ENCODE measurements around the gene FAM120B.
A peak's percentile ranks its signal among the peaks of the same experiment; 100 is the strongest.

The FAM120B gene

GRCh38 chr6:170286246-170286933 lies 20.2 kb upstream of the FAM120B start:
- no peak overlapping the region for H3K9ac ChIP-seq (ENCODE audit: low read length in 5 of 5)
- peaks cover 5 to 47% (median 36%) of the 10 kb centered on the region in 5 donors for H3K4me1 ChIP-seq (ENCODE audit: control insufficient read depth in 5 of 5, insufficient read depth in 5 of 5, low read length in 5 of 5)

GRCh38 chr6:170286934-170287265 lies 19.7 kb upstream of the FAM120B start:
- no peaks in the 10 kb centered on the region for H3K9me3 ChIP-seq (ENCODE audit: control insufficient read depth in 5 of 5, low read length in 5 of 5)
- H3K4me1 ChIP-seq (ENCODE audit: control insufficient read depth in 5 of 5, insufficient read depth in 5 of 5, low read length in 5 of 5), result peaks cover 5 to 51% (median 41%) of the 10 kb centered on the region in 5 donors
- no peak overlapping the region for H3K9ac ChIP-seq (ENCODE audit: low read length in 5 of 5)
- peaks cover 0 to 51% (median 41%) of the 10 kb centered on the region in 5 donors for H3K36me3 ChIP-seq (ENCODE audit: control insufficient read depth in 5 of 5, insufficient read depth in 5 of 5, low read length in 5 of 5)
- peaks cover 0 to 33% (median 19%) of the 10 kb centered on the region in 5 donors for H3K27me3 ChIP-seq (ENCODE audit: control insufficient read depth in 5 of 5, insufficient read depth in 4 of 5, low read length in 5 of 5)
- H3K27ac ChIP-seq (ENCODE audit: low read depth, low read length), result no peak overlapping the region
- no peak overlapping the region for H3K4me3 ChIP-seq (ENCODE audit: low read depth in 1 of 5, low read length in 5 of 5)

More at GRCh38 chr6:170286246-170286933, 20.2 kb upstream of the FAM120B start:
- peaks cover 0 to 30% (median 16%) of the 10 kb centered on the region in 5 donors for H3K27me3 ChIP-seq (ENCODE audit: control insufficient read depth in 5 of 5, insufficient read depth in 4 of 5, low read length in 5 of 5)
- H3K36me3 ChIP-seq (ENCODE audit: control insufficient read depth in 5 of 5, insufficient read depth in 5 of 5, low read length in 5 of 5), result peaks cover 0 to 51% (median 44%) of the 10 kb centered on the region in 5 donors
- no peak overlapping the region for H3K27ac ChIP-seq (ENCODE audit: low read depth, low read length)
- H3K9me3 ChIP-seq (ENCODE audit: control insufficient read depth in 5 of 5, low read length in 5 of 5), result no peaks in the 10 kb centered on the region
- no peak overlapping the region for H3K4me3 ChIP-seq (ENCODE audit: low read depth in 1 of 5, low read length in 5 of 5)

GRCh38 chr6:170287371-170287876 lies 19.1 kb upstream of the FAM120B start:
- Histone ChIP-seq H3K36me3 (ENCODE audit: control insufficient read depth in 5 of 5, insufficient read depth in 5 of 5, low read length in 5 of 5) (peaks cover 0 to 51% (median 39%) of the 10 kb centered on the region in 5 donors), H3K4me1 (ENCODE audit: control insufficient read depth in 5 of 5, insufficient read depth in 5 of 5, low read length in 5 of 5) (peaks cover 5 to 57% (median 46%) of the 10 kb centered on the region in 5 donors), H3K27me3 (ENCODE audit: control insufficient read depth in 5 of 5, insufficient read depth in 4 of 5, low read length in 5 of 5) (peaks cover 3 to 38% (median 23%) of the 10 kb centered on the region in 5 donors), H3K9me3 (ENCODE audit: control insufficient read depth in 5 of 5, low read length in 5 of 5) (no peaks in the 10 kb centered on the region), H3K9ac (ENCODE audit: low read length in 5 of 5) (no peak overlapping the region), H3K4me3 (ENCODE audit: low read depth in 1 of 5, low read length in 5 of 5) (peak overlapping the region in 2 of 5 donors; percentile 5 to 19), H3K27ac (ENCODE audit: low read depth, low read length) (no peak overlapping the region)

- no peak overlapping the region for H3K9ac ChIP-seq (ENCODE audit: low read length in 5 of 5)
- peaks cover 5 to 62% (median 53%) of the 10 kb centered on the region in 5 donors for H3K4me1 ChIP-seq (ENCODE audit: control insufficient read depth in 5 of 5, insufficient read depth in 5 of 5, low read length in 5 of 5)
- H3K36me3 ChIP-seq (ENCODE audit: control insufficient read depth in 5 of 5, insufficient read depth in 5 of 5, low read length in 5 of 5), result peaks cover 0 to 44% (median 32%) of the 10 kb centered on the region in 5 donors
- no peak overlapping the region for H3K27ac ChIP-seq (ENCODE audit: low read depth, low read length)
- no peak overlapping the region for H3K4me3 ChIP-seq (ENCODE audit: low read depth in 1 of 5, low read length in 5 of 5)
- peaks cover 4 to 40% (median 26%) of the 10 kb centered on the region in 5 donors for H3K27me3 ChIP-seq (ENCODE audit: control insufficient read depth in 5 of 5, insufficient read depth in 4 of 5, low read length in 5 of 5)
- no peaks in the 10 kb centered on the region for H3K9me3 ChIP-seq (ENCODE audit: control insufficient read depth in 5 of 5, low read length in 5 of 5)
These were observed 18.4 kb upstream of the FAM120B start for GRCh38 chr6:170288091-170288631.

GRCh38 chr6:170288852-170289179 lies 17.7 kb upstream of the FAM120B start:
- H3K9me3 ChIP-seq (ENCODE audit: control insufficient read depth in 5 of 5, low read length in 5 of 5), result no peaks in the 10 kb centered on the region
- H3K4me1 ChIP-seq (ENCODE audit: control insufficient read depth in 5 of 5, insufficient read depth in 5 of 5, low read length in 5 of 5), result peaks cover 5 to 67% (median 59%) of the 10 kb centered on the region in 5 donors
- no peak overlapping the region for H3K27ac ChIP-seq (ENCODE audit: low read depth, low read length)
- H3K4me3 ChIP-seq (ENCODE audit: low read depth in 1 of 5, low read length in 5 of 5), result peak overlapping the region in 4 of 5 donors; percentile 7 to 82 (median 80)
- peaks cover 0 to 37% (median 27%) of the 10 kb centered on the region in 5 donors for H3K36me3 ChIP-seq (ENCODE audit: control insufficient read depth in 5 of 5, insufficient read depth in 5 of 5, low read length in 5 of 5)
- no peak overlapping the region for H3K9ac ChIP-seq (ENCODE audit: low read length in 5 of 5)
- H3K27me3 ChIP-seq (ENCODE audit: control insufficient read depth in 5 of 5, insufficient read depth in 4 of 5, low read length in 5 of 5), result peaks cover 4 to 43% (median 30%) of the 10 kb centered on the region in 5 donors

GRCh38 chr6:170289180-170289931 lies 17.2 kb upstream of the FAM120B start:
- Histone ChIP-seq H3K27me3 (ENCODE audit: control insufficient read depth in 5 of 5, insufficient read depth in 4 of 5, low read length in 5 of 5) (peaks cover 4 to 48% (median 34%) of the 10 kb centered on the region in 5 donors), H3K9ac (ENCODE audit: low read length in 5 of 5) (peak overlapping the region in 1 of 5 donors; percentile 43), H3K4me1 (ENCODE audit: control insufficient read depth in 5 of 5, insufficient read depth in 5 of 5, low read length in 5 of 5) (peaks cover 5 to 70% (median 59%) of the 10 kb centered on the region in 5 donors), H3K9me3 (ENCODE audit: control insufficient read depth in 5 of 5, low read length in 5 of 5) (no peaks in the 10 kb centered on the region), H3K27ac (ENCODE audit: low read depth, low read length) (no peak overlapping the region), H3K36me3 (ENCODE audit: control insufficient read depth in 5 of 5, insufficient read depth in 5 of 5, low read length in 5 of 5) (peaks cover 0 to 32% (median 23%) of the 10 kb centered on the region in 5 donors), H3K4me3 (ENCODE audit: low read depth in 1 of 5, low read length in 5 of 5) (peak overlapping the region in 4 of 5 donors; percentile 80 to 84 (median 82))

- Histone ChIP-seq H3K9ac (ENCODE audit: low read length in 5 of 5) (peak overlapping the region in 3 of 5 donors; percentile 43 to 64 (median 51)), H3K4me1 (ENCODE audit: control insufficient read depth in 5 of 5, insufficient read depth in 5 of 5, low read length in 5 of 5) (peaks cover 5 to 71% (median 61%) of the 10 kb centered on the region in 5 donors), H3K36me3 (ENCODE audit: control insufficient read depth in 5 of 5, insufficient read depth in 5 of 5, low read length in 5 of 5) (peaks cover 0 to 26% (median 19%) of the 10 kb centered on the region in 5 donors), H3K4me3 (ENCODE audit: low read depth in 1 of 5, low read length in 5 of 5) (peak overlapping the region; percentile 72 to 84 (median 81)), H3K27ac (ENCODE audit: low read depth, low read length) (peak overlapping the region; percentile 23), H3K9me3 (ENCODE audit: control insufficient read depth in 5 of 5, low read length in 5 of 5) (no peaks in the 10 kb centered on the region), H3K27me3 (ENCODE audit: control insufficient read depth in 5 of 5, insufficient read depth in 4 of 5, low read length in 5 of 5) (peaks cover 6 to 54% (median 36%) of the 10 kb centered on the region in 5 donors)
These were observed 16.6 kb upstream of the FAM120B start for GRCh38 chr6:170289951-170290295.

- peaks cover 0 to 21% (median 13%) of the 10 kb centered on the region in 5 donors for H3K36me3 ChIP-seq (ENCODE audit: control insufficient read depth in 5 of 5, insufficient read depth in 5 of 5, low read length in 5 of 5)
- peaks cover 5 to 77% (median 67%) of the 10 kb centered on the region in 5 donors for H3K4me1 ChIP-seq (ENCODE audit: control insufficient read depth in 5 of 5, insufficient read depth in 5 of 5, low read length in 5 of 5)
- peak within 1 kb of the TSS; percentile 23 for H3K27ac ChIP-seq (ENCODE audit: low read depth, low read length)
- peaks cover 9 to 56% (median 42%) of the 10 kb centered on the region in 5 donors for H3K27me3 ChIP-seq (ENCODE audit: control insufficient read depth in 5 of 5, insufficient read depth in 4 of 5, low read length in 5 of 5)
- peak within 1 kb of the TSS; percentile 72 to 84 (median 81) for H3K4me3 ChIP-seq (ENCODE audit: low read depth in 1 of 5, low read length in 5 of 5)
- H3K9me3 ChIP-seq (ENCODE audit: control insufficient read depth in 5 of 5, low read length in 5 of 5), result no peaks in the 10 kb centered on the region
- H3K9ac ChIP-seq (ENCODE audit: low read length in 5 of 5), result peak within 1 kb of the TSS in 4 of 5 donors; percentile 8 to 64 (median 50)
These were observed 16.0 kb upstream of the FAM120B start, which contains the start of gene DLL1 for GRCh38 chr6:170290296-170291128. DLL1 (minus strand) TSS chr6:170291078; CDS start chr6:170290139, 939 bp downstream.

Measured in subcutaneous abdominal adipose tissue (tissue), 5 donors.